Astrocyte (in vitro differentiated cells and primary cell): Measurements from ENCODE around the gene INSYN2B.

Source experiments
- CTCF ChIP-seq: IDR thresholded peaks from 2 replicates; pipeline ENCODE4 v1.5.1; 2011; ENCODE audit warnings: low read depth, mild to moderate bottlenecking, inconsistent platforms, low read length, moderate library complexity; ENCODE audit not compliant: insufficient read depth
- EZH2 ChIP-seq: IDR thresholded peaks from 2 replicates; pipeline ENCODE4 v1.6.1; 2012; ENCODE audit warnings: mild to moderate bottlenecking, low read length, inconsistent platforms; ENCODE audit not compliant: insufficient read depth

DNA sequence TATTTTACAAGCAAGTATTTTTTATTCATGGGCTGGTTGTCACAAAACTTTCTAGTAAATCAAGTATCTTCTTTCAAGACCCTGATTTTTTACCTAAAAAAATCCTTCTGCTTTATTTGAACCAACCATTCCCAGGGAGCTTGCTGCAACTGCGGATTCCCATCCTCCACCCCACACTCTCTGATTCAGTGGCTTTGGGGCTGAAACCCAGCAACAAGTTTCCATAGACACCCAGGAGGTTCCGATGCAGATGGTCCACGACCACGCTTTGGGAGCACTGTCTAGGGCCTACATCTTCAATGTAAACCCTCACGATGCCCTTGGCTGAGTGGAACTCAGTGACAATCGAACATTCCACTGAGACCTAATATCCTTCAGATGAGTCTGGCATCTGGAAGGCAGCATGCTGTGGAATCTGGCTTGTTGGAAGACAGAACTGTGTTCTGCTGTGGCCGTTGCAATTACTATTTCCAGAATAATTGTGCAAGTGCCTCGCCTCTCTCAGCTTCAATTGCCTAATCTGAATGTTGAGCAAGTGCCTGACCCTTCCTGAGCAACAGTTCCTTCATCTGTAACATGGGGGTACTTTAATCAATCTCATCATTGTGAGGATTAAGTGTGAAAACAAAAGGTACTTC lies 105.1 kb downstream of the INSYN2B start:
- TF ChIP-seq CTCF (no peak), EZH2 (no peak)
